ENCODE data around the gene P4HTM.
A peak's percentile ranks its signal among the peaks of the same experiment; 100 is the strongest.

Gene P4HTM

GRCh38 chr3:48989796-48990635 lies at the start of gene P4HTM:
TSS of gene P4HTM (plus strand) at chr3:48990241. CDS start at chr3:48990257, 16 bp downstream.
- DNase-seq = peak; percentile 93

DNA sequence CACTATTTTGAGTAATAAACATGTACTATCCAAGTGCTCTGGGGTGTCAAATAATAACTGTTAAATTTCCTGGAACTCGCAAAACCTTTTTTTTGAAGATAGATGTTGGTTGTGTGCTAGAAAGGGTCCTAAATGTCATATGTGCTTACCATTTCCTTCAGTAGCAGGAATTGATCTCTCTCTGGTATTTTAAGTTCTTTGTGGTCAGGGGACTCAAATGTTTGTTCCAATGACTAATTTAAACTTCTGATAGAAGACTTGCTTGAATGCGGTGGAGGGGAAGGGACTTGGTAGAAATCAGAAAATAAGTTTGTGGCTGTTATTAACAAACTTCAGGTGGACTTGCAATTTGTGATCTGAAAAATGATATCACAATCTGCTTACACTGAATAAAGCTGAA lies 44.6 kb upstream of the P4HTM start:
- DNase-seq = no peak

- no peak for DNase-seq
Observed at GRCh38 chr3:48945891-48946549, 44.0 kb upstream of the P4HTM start.

- no peak for DNase-seq
Observed at GRCh38 chr3:48949376-48949717, 40.7 kb upstream of the P4HTM start.

- DNase-seq = no peak
Observed at GRCh38 chr3:48950051-48950450, 40.0 kb upstream of the P4HTM start.

DNA sequence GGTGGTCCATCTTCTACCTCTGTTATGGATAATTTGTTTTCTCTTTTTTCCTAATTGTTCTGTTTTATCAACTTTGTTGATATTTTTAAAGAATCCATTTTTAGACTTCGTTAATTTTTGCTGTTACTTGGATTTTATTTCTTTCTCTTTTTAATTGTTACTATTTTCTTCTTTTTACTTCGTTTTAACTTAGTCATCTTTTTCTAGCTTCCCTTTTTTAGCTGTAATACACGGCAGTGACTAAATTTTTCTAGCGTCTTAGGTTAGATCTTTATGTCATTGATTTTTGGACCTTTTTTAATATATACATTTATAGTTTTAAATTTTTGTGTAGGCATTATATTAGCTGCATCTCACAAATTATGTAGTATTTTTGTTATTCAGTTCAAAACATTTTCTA lies 38.3 kb upstream of the P4HTM start:
- no peak for DNase-seq

DNA sequence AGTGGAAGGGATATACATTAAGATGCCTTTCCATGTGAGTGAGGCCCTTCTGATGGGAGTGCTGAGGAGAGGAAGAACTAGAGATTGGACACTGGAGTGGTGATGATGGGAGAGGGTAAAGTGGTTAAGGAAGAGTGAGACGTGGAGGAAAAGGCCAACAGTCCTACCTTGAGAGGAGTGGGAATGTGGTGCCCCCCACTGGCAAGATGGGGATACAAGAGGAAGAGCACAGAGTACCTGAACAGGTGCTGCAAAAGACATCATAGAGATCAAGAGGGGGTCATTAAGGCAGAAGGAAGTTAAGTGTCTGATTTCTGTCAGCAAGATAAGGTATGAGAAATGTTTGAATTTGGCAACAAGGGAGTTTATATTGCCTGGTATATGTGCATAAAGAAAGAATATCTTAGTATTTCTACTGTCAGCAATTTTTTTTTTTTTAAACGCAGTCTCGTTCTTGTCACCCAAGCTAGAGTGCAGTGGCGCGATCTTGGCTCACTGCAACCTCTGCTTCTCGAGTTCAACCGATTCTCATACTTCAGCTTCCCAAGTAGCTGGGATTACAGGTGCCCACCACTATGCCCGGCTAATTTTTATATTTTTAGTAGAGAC lies 37.4 kb upstream of the P4HTM start:
- no peak for DNase-seq

DNA sequence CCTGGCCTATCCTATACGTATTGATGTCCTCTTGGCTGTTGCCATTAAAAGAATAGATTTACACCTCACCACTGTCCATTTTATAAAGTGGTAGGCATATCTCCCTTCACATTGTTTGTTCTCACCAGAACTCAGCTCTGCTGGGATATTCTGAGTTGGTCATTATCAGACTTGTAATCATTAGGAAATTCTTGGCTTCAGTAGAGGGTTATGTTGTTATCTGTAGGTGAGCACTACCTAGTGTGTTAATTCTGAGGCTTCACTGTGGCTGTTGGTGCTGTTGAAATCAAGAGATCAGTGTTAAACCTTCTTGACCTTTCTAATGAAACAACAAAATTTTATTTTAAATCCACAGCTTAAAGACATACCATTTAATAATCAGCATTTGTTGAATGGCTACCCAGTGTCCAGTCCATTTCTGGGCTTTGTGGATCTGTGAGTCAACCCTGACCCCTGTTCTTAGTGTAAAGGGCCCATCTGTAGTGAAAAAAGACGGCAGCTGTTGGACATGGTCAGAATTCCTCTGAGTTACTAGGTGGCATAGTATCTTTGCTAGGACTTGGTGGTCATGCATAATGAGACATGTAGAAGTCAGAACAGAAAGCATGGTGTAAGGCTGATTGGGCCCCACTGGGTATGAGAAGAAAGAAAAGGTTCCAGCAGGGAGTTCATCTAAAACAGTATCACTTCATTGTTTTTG lies 32.9 kb upstream of the P4HTM start:
- DNase-seq = no peak

- no peak for DNase-seq
Observed at GRCh38 chr3:48960841-48961413, 29.1 kb upstream of the P4HTM start.

DNA sequence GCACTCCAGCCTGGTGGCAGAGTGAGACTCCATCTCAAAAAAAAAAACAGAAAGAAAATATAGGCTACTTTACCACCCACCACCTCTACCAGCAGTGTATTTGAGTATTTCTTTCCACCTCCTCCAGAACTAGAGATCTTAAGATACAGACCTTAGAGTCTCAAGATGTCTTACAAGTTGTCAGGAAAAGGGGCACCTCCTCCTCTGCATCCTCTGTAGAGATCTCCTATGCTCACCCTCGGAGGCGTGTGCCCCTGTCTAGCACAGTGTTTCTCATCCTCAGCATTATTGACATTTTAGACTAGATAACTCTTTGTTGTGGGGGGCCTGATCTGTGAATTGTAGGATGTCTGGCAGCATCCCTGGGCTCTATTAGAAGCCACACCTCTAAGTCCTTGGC lies 27.7 kb upstream of the P4HTM start:
- DNase-seq = no peak

GRCh38 chr3:48962939-48963338 lies 27.1 kb upstream of the P4HTM start:
- DNase-seq = no peak

GRCh38 chr3:48963591-48963990 lies 26.4 kb upstream of the P4HTM start:
- no peak for DNase-seq

DNA sequence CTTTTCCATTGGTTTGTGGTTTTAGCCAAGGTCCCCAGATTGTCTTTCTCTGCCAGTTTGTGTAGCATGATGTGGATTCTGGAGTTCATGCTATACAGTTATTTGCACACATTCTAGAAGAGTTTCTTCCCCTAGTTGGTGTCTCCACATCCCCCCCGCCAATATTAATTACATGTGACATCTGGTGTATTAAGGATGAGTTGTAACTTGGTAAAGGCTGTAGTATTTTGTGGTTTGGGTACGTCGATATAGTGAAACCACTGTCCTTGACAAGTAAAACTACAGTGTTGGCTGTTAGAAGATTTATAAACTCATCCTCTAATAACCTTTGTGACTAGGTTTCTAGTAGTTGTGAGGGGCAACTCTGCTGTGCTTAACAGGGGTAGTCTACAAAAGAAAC lies 23.7 kb upstream of the P4HTM start:
- no peak for DNase-seq

DNA sequence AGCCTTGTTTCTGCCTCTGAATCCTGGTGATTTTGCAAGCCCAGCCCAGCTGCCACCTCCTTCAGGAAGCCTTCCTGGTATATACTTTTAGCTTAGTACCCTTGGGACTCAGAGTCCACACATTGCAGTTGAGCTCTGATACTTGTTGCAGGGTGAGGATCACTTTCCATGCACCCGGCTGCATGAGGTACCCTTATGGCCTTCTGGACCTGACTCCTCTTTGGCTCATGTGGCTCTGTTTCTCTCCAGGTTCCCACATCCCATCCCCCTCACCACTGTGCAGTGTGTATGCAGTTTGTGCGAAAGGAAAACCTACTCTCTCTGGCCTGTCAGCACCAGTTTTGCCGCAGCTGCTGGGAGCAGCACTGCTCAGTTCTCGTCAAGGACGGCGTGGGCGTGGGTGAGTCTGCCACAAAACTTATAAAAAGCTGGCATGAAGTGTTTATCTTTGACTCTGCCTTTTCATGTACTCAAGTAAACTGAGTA lies 23.1 kb upstream of the P4HTM start:
- peak; percentile 24 for DNase-seq

DNA sequence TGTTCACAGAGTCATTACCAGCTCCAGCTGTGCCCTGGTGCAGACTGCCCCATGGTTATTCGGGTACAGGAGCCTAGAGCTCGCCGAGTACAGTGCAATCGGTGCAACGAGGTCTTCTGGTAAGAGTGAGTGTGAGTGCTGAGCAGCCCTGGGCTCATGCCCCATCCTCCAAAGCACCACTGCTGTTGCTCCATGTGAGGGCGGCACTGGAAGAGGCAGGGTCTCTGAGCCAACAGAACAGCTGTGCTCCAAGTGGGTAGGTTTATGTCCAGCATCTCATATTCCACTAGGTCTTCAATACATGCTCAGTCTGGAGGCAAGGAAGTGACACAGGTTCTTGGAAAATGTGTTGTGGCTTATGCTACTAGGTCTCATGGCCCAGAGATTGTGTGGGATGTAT lies 19.5 kb upstream of the P4HTM start:
- no peak for DNase-seq

GRCh38 chr3:48974076-48974864 lies 15.8 kb upstream of the P4HTM start:
- DNase-seq = no peak

DNA sequence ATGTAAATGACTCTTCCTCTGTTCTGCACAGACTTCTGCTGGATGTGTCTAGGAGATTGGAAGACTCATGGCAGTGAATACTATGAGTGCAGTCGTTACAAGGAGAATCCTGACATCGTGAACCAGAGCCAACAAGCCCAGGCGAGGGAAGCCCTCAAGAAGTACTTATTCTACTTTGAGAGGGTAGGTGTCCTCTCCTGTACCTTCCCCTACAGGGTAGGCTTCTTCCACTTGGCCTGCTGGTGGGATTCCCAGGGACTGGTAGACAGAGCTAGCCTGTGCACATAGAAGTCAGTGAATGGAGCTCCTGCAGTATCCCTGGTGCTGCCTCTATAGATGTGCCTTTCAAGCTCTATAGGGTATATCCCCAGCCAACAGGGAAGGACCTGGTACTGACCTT lies 10.6 kb upstream of the P4HTM start:
- no peak for DNase-seq

- no peak for DNase-seq
Observed at GRCh38 chr3:48980295-48980694, 9.7 kb upstream of the P4HTM start.

DNA sequence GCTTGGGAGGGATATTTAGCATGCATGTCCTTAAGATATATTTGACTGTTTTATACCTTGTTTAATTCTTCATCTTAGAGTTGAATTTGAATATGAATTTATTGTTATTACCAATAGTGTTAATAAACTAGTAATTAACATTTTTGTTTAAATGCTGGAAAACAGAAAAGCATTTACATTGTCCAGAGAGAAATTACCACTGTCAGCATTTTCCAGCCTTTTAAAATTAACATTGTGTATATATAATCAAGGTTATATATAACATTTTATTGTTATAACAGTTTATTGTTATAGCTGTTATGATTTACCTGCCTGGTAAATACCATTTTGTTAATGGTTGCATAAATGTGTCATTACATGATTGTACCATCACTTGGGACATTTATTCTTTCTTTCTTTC lies 8.0 kb upstream of the P4HTM start:
- no peak for DNase-seq

GRCh38 chr3:48982686-48983085 lies 7.4 kb upstream of the P4HTM start:
- DNase-seq = no peak

DNA sequence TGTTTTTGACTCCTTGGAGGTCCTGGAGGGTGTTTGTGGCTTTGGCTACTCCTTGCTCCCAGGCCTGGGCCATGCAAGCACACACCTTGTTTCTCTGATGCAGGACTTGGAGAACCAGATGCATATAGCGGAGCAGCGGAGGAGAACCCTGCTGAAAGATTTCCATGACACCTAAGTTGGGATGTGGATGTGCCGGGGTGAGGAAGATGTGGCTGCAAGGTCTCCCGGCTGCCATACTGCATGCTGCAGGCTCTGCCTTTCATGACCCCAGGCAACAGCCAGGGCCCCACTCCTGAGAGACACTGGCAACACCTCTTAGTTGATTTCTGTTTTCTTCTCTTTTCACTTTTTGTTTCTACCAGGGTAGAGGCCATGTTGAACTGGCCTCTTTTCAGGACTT lies 6.9 kb upstream of the P4HTM start:
- DNase-seq = no peak

- no peak for DNase-seq
Observed at GRCh38 chr3:48984663-48985062, 5.4 kb upstream of the P4HTM start.

All from right hindlimb (tissue), 1 donor.